ENCODE results near the gene PIKFYVE. TPM values are rescaled to one million over a fixed set of nuclear protein-coding genes. Genes with fewer than 3 reads are reported as not detected.

Gene PIKFYVE
- total RNA-seq, 4 donors from 2014 or later, result 10.5 to 25.7 (median 12.5) TPM

DNA sequence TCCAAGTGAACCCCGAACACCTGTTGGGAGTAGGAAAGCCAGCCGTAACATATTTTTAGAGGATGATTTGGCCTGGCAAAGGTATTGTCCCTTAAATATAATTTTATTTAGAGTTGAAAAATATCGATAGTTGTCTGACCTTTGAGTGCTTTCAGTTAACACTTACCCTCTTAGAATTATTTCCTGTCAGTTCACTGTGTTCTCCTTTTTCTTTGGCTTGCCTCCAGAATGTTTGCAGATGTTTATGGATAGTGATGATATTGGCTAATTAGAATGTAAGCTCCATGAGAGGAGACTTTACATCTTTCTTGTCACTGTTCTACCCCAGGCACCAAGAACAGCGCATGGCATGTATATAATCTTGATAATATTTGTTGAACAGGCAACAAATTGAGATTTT lies 19.8 kb downstream of the PIKFYVE start:
- no peaks in the 10 kb centered on the region for H3K27me3 ChIP-seq
- H3K9me3 ChIP-seq, result no peaks in the 10 kb centered on the region
- 75 to 86% methylated on average over 4 of the region's 4 CpGs for WGBS, 2 donors
- no peak overlapping the region for H3K27ac ChIP-seq
- TF ChIP-seq, protein P1, sequence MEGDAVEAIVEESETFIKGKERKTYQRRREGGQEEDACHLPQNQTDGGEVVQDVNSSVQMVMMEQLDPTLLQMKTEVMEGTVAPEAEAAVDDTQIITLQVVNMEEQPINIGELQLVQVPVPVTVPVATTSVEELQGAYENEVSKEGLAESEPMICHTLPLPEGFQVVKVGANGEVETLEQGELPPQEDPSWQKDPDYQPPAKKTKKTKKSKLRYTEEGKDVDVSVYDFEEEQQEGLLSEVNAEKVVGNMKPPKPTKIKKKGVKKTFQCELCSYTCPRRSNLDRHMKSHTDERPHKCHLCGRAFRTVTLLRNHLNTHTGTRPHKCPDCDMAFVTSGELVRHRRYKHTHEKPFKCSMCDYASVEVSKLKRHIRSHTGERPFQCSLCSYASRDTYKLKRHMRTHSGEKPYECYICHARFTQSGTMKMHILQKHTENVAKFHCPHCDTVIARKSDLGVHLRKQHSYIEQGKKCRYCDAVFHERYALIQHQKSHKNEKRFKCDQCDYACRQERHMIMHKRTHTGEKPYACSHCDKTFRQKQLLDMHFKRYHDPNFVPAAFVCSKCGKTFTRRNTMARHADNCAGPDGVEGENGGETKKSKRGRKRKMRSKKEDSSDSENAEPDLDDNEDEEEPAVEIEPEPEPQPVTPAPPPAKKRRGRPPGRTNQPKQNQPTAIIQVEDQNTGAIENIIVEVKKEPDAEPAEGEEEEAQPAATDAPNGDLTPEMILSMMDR (IDR thresholded peaks at IDR 0.05), result no peak
- no peak for TF ChIP-seq POLR2A (IDR thresholded peaks at IDR 0.05)
- intact Hi-C loops (cut with DNase I), result no loop called here
- peaks cover under 1 to 99% (median 3%) of the 10 kb centered on the region in 3 donors for H3K36me3 ChIP-seq
- no peak for DNase-seq
- H3K4me3 ChIP-seq, result no peak overlapping the region
- peaks cover 0 to 4% (median 0%) of the 10 kb centered on the region in 3 donors for H3K4me1 ChIP-seq

DNA sequence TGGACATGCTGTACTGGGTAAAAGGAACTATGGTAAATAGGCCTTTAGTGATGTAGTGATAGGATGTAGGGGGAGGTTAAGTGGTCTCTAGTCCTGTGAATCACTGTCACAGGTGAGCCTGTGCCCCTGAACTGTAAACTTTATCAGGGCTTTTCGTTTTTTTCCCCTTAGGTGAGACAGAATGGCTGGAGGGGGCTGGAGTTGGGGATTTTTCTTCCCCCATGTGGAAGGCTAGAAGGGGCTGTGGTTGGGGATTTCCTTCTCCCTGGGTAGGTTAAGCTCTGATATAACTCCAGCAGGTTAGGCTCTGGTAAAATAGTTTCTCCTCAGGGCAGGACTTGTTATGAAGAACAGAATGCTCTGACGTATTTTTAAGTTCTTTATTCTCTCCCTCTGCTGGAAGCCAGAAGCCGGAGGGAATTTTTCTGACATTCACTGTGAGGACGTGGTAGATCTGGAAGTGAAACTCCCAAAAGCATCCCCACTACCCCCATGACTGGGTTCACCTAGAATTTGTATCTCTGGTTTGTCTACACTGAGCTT lies 28.5 kb downstream of the PIKFYVE start:
- H3K4me1 ChIP-seq, result peaks cover 0 to 19% (median 0%) of the 10 kb centered on the region in 3 donors
- no peaks in the 10 kb centered on the region for H3K9me3 ChIP-seq
- H3K27ac ChIP-seq, result no peak overlapping the region
- DNase-seq, result no peak
- 54 to 57% methylated on average over 4 of the region's 4 CpGs for WGBS, 2 donors
- intact Hi-C loops (cut with DNase I), result no loop called here
- TF ChIP-seq, protein P1 (IDR thresholded peaks at IDR 0.05), result no peak
- no peak for TF ChIP-seq POLR2A (IDR thresholded peaks at IDR 0.05)
- no peaks in the 10 kb centered on the region for H3K27me3 ChIP-seq
- peaks cover 0 to 84% (median 8%) of the 10 kb centered on the region in 3 donors for H3K36me3 ChIP-seq
- H3K4me3 ChIP-seq, result no peak overlapping the region

DNA sequence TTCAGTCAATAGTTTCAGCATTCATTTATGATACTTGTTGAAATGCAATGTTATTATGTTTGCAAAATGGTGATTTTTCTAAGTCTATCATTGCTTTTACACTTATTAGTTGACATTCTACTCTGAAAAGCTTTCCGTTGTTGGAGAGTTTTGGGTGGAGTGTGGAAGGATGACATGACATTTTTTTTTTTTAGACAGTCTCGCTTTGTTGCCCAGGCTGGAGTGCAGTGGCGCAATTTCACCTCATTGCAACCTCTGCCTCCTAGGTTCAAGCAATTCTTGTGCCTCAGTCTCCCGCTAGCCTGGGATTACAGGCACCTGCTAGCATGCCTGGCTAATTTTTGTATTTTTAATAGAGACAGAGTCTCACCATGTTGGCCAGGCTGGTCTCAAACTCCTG lies 29.8 kb downstream of the PIKFYVE start:
- WGBS, 2 donors, result 89 to 97% methylated on average over 4 of the region's 4 CpGs
- no peak for TF ChIP-seq POLR2A (IDR thresholded peaks at IDR 0.05)
- TF ChIP-seq, protein P1 (IDR thresholded peaks at IDR 0.05), result no peak
- no peaks in the 10 kb centered on the region for H3K27me3 ChIP-seq
- no peaks in the 10 kb centered on the region for H3K9me3 ChIP-seq
- intact Hi-C loops (cut with DNase I), result no loop called here
- peaks cover 0 to 84% (median 8%) of the 10 kb centered on the region in 3 donors for H3K36me3 ChIP-seq
- H3K27ac ChIP-seq, result no peak overlapping the region
- DNase-seq, result no peak
- no peak overlapping the region for H3K4me3 ChIP-seq
- H3K4me1 ChIP-seq, result peaks cover 0 to 31% (median 0%) of the 10 kb centered on the region in 3 donors

DNA sequence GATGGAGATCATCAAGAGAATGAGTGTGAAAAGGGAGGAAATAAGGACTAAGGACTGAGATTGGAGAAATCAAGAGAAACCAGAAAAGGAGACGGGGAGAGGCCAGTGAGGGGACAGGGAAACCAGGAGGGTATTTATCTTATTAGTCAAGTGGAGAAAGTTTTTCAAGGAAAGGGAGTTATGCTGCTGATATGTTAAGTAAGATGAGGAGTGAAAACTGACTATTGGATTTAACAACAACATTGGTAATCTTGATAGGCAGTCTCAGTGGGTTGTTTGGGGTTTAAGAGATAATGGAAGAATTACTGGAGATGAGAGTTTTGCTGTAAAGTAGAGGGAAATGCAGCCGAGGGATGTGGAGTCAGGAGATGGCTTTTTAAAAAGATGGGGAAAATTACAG lies 30.6 kb downstream of the PIKFYVE start:
- peaks cover 0 to 39% (median 0%) of the 10 kb centered on the region in 3 donors for H3K4me1 ChIP-seq
- 95 to 100% methylated on average over 2 of the region's 2 CpGs for WGBS, 2 donors
- TF ChIP-seq, protein P1 (IDR thresholded peaks at IDR 0.05), result no peak
- no peak for TF ChIP-seq POLR2A (IDR thresholded peaks at IDR 0.05)
- H3K36me3 ChIP-seq, result peaks cover 0 to 84% (median 8%) of the 10 kb centered on the region in 3 donors
- intact Hi-C loops (cut with DNase I), result no loop called here
- no peak overlapping the region for H3K27ac ChIP-seq
- H3K4me3 ChIP-seq, result no peak overlapping the region
- H3K27me3 ChIP-seq, result no peaks in the 10 kb centered on the region
- no peaks in the 10 kb centered on the region for H3K9me3 ChIP-seq
- DNase-seq, result no peak

DNA sequence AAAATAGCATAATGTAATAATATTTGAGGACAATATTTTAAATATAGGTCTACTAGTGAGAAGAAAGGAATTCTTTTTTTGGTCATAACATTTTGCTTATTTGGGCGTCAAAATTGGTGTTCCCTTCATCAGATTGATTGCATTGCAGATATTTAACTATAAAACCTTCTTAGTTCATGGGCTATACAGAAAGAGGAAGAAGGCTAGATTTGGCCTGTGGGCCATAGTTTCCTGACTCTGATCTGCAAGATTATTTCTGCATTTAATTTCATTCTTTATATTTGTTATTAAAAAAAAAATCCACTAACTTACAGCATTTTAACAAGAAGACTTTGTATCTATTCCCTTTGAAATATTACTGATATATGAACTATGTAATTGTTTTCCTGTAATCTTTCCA lies 31.9 kb downstream of the PIKFYVE start:
- no peak overlapping the region for H3K4me3 ChIP-seq
- WGBS, 2 donors, result 84 to 87% methylated on average over 1 of the region's 1 CpG
- TF ChIP-seq, protein P1 (IDR thresholded peaks at IDR 0.05), result no peak
- no peak for TF ChIP-seq POLR2A (IDR thresholded peaks at IDR 0.05)
- H3K27ac ChIP-seq, result no peak overlapping the region
- H3K27me3 ChIP-seq, result no peaks in the 10 kb centered on the region
- H3K9me3 ChIP-seq, result no peaks in the 10 kb centered on the region
- intact Hi-C loops (cut with DNase I), result no loop called here
- no peak for DNase-seq
- peaks cover 0 to 90% (median 8%) of the 10 kb centered on the region in 3 donors for H3K36me3 ChIP-seq
- peaks cover 0 to 45% (median 0%) of the 10 kb centered on the region in 3 donors for H3K4me1 ChIP-seq
